OCI-LY7 (cell line): Measurements from ENCODE around the gene LRG1.

Source experiments
- EZH2phosphoT487 ChIP-seq: fragments of 200-600 bp; sonication (generic); IDR thresholded peaks from 2 replicates; pipeline ENCODE4 v1.6.1; 2018; ENCODE audit warnings: low read depth, borderline replicate concordance, mild to moderate bottlenecking, mixed run types, antibody characterized with exemption, low read length, moderate library complexity, mixed read lengths
- TF ChIP-seq, protein P1 (sequence below): fragments of 200-600 bp; sonication (generic); conservative IDR thresholded peaks from 2 replicates; pipeline ENCODE4 v1.5.1; 2014; ENCODE audit warnings: mild to moderate bottlenecking, antibody characterized with exemption, low read length, moderate library complexity, mixed read lengths

DNA sequence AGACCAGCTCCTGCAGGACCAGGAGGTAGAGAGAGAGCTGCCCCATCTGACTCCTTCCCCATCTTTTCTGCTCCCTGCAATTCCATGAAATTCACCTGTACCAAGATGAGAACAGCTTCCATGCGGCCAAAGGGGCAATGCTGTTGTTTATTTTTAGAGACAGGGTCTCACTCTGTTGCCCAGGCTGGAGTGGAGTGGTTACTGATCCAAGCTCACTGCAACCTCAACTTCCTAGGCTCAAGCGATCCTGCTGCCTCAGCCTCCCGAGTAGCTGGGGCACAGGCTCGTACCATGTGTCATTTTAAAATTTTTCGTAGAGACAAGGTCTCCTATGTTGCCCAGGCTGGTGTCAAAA lies 18.0 kb downstream of the LRG1 start:
- TF ChIP-seq, protein P1, sequence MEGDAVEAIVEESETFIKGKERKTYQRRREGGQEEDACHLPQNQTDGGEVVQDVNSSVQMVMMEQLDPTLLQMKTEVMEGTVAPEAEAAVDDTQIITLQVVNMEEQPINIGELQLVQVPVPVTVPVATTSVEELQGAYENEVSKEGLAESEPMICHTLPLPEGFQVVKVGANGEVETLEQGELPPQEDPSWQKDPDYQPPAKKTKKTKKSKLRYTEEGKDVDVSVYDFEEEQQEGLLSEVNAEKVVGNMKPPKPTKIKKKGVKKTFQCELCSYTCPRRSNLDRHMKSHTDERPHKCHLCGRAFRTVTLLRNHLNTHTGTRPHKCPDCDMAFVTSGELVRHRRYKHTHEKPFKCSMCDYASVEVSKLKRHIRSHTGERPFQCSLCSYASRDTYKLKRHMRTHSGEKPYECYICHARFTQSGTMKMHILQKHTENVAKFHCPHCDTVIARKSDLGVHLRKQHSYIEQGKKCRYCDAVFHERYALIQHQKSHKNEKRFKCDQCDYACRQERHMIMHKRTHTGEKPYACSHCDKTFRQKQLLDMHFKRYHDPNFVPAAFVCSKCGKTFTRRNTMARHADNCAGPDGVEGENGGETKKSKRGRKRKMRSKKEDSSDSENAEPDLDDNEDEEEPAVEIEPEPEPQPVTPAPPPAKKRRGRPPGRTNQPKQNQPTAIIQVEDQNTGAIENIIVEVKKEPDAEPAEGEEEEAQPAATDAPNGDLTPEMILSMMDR = no peak
- TF ChIP-seq EZH2phosphoT487 = no peak
